ENCODE results near the gene SLC30A3.

Gene SLC30A3

GRCh38 chr2:27231921-27232320 lies 30.9 kb downstream of the SLC30A3 start:
- H3K4me3 ChIP-seq (ENCODE audit: low read length) = no peak overlapping the region
- H3K56ac ChIP-seq (ENCODE audit: low read length) = no peak overlapping the region
- no peak overlapping the region for H3K9ac ChIP-seq (ENCODE audit: low read length)
- H3K4me1 ChIP-seq (ENCODE audit: control insufficient read depth, low read depth, low read length) = no peaks in the 10 kb centered on the region
- WGBS (ENCODE audit: extremely low coverage, insufficient coverage, low lambda C conversion rate) = no CpG with 5 or more reads among the region's 13 CpGs
- no peak overlapping the region for H3K4me2 ChIP-seq (ENCODE audit: low read length)
- no peak overlapping the region for H3K23ac ChIP-seq (ENCODE audit: low read length)
- no peak overlapping the region for H3K18ac ChIP-seq (ENCODE audit: low read length)
- no peaks in the 10 kb centered on the region for H3K27me3 ChIP-seq (ENCODE audit: insufficient read depth, low read length, poor library complexity)
- no peak overlapping the region for H4K8ac ChIP-seq (ENCODE audit: low read depth, low read length)
- H3K79me1 ChIP-seq (ENCODE audit: low read length) = no peaks in the 10 kb centered on the region
- H4K5ac ChIP-seq (ENCODE audit: low read length) = no peak overlapping the region
- DNase-seq = no peak
- H3K4ac ChIP-seq (ENCODE audit: low read depth, low read length) = no peak overlapping the region
- H2BK5ac ChIP-seq (ENCODE audit: low read length) = no peak overlapping the region
- no peak overlapping the region for H2BK15ac ChIP-seq (replicated peaks; ENCODE audit: low read depth)
- no peaks in the 10 kb centered on the region for H3K79me2 ChIP-seq (ENCODE audit: control insufficient read depth, insufficient read depth, low read length)
- no peak overlapping the region for H2AK5ac ChIP-seq (ENCODE audit: low read length)
- peaks cover 47% of the 10 kb centered on the region for H3K36me3 ChIP-seq (ENCODE audit: control insufficient read depth, insufficient read depth, low read length)
- H3K27ac ChIP-seq (ENCODE audit: low read depth, low read length) = no peak overlapping the region
- no peak overlapping the region for H2BK120ac ChIP-seq (ENCODE audit: low read depth, low read length)

GRCh38 chr2:27227501-27227900 lies 35.3 kb downstream of the SLC30A3 start:
- no CpG with 5 or more reads among the region's 2 CpGs for WGBS (ENCODE audit: extremely low coverage, insufficient coverage, low lambda C conversion rate)
- Histone ChIP-seq H3K9ac (ENCODE audit: low read length) (no peak overlapping the region), H2BK5ac (ENCODE audit: low read length) (no peak overlapping the region), H3K23ac (ENCODE audit: low read length) (no peak overlapping the region), H3K4me2 (ENCODE audit: low read length) (no peak overlapping the region), H3K56ac (ENCODE audit: low read length) (no peak overlapping the region), H3K4ac (ENCODE audit: low read depth, low read length) (no peak overlapping the region), H2AK5ac (ENCODE audit: low read length) (no peak overlapping the region), H3K79me2 (ENCODE audit: control insufficient read depth, insufficient read depth, low read length) (no peaks in the 10 kb centered on the region), H3K27me3 (ENCODE audit: insufficient read depth, low read length, poor library complexity) (no peaks in the 10 kb centered on the region), H4K8ac (ENCODE audit: low read depth, low read length) (no peak overlapping the region), H3K18ac (ENCODE audit: low read length) (no peak overlapping the region), H3K79me1 (ENCODE audit: low read length) (peaks cover under 1% of the 10 kb centered on the region), H3K27ac (ENCODE audit: low read depth, low read length) (no peak overlapping the region), H3K4me1 (ENCODE audit: control insufficient read depth, low read depth, low read length) (no peaks in the 10 kb centered on the region), H3K36me3 (ENCODE audit: control insufficient read depth, insufficient read depth, low read length) (peaks cover 43% of the 10 kb centered on the region), H4K5ac (ENCODE audit: low read length) (no peak overlapping the region), H3K4me3 (ENCODE audit: low read length) (no peak overlapping the region), H2BK120ac (ENCODE audit: low read depth, low read length) (no peak overlapping the region), H2BK15ac (replicated peaks; ENCODE audit: low read depth) (no peak overlapping the region)
- DNase-seq = no peak

DNA sequence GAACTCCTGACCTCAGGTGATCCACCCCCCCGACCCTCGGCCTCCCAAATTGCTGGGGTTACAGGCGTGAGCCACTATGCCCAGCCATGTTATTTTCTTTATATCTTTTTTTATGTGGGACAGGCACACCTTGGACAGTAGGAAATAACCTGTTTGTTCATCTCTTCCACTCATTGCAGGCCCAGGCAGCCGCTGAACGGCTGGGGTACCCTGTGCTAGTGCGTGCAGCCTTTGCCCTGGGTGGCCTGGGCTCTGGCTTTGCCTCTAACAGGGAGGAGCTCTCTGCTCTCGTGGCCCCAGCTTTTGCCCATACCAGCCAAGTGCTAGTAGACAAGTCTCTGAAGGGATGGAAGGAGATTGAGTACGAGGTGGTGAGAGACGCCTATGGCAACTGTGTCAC lies 37.3 kb downstream of the SLC30A3 start:
- Histone ChIP-seq H2BK5ac (ENCODE audit: low read length) (no peak overlapping the region), H2AK5ac (ENCODE audit: low read length) (no peak overlapping the region), H3K79me1 (ENCODE audit: low read length) (peaks cover 3% of the 10 kb centered on the region), H3K4me1 (ENCODE audit: control insufficient read depth, low read depth, low read length) (no peaks in the 10 kb centered on the region), H4K5ac (ENCODE audit: low read length) (no peak overlapping the region), H3K79me2 (ENCODE audit: control insufficient read depth, insufficient read depth, low read length) (no peaks in the 10 kb centered on the region), H3K27me3 (ENCODE audit: insufficient read depth, low read length, poor library complexity) (no peaks in the 10 kb centered on the region), H3K23ac (ENCODE audit: low read length) (no peak overlapping the region), H3K36me3 (ENCODE audit: control insufficient read depth, insufficient read depth, low read length) (peaks cover 36% of the 10 kb centered on the region), H3K56ac (ENCODE audit: low read length) (no peak overlapping the region), H2BK15ac (replicated peaks; ENCODE audit: low read depth) (no peak overlapping the region), H4K8ac (ENCODE audit: low read depth, low read length) (no peak overlapping the region), H3K27ac (ENCODE audit: low read depth, low read length) (no peak overlapping the region), H3K4me2 (ENCODE audit: low read length) (no peak overlapping the region), H3K18ac (ENCODE audit: low read length) (no peak overlapping the region), H2BK120ac (ENCODE audit: low read depth, low read length) (no peak overlapping the region), H3K4me3 (ENCODE audit: low read length) (no peak overlapping the region), H3K4ac (ENCODE audit: low read depth, low read length) (no peak overlapping the region), H3K9ac (ENCODE audit: low read length) (no peak overlapping the region)
- no peak for DNase-seq
- no CpG with 5 or more reads among the region's 9 CpGs for WGBS (ENCODE audit: extremely low coverage, insufficient coverage, low lambda C conversion rate)

GRCh38 chr2:27223416-27223815 lies 39.4 kb downstream of the SLC30A3 start:
- Histone ChIP-seq H4K5ac (ENCODE audit: low read length) (no peak overlapping the region), H3K4me2 (ENCODE audit: low read length) (no peak overlapping the region), H3K27ac (ENCODE audit: low read depth, low read length) (no peak overlapping the region), H3K4me1 (ENCODE audit: control insufficient read depth, low read depth, low read length) (peaks cover 1% of the 10 kb centered on the region), H3K18ac (ENCODE audit: low read length) (no peak overlapping the region), H3K79me2 (ENCODE audit: control insufficient read depth, insufficient read depth, low read length) (peaks cover 7% of the 10 kb centered on the region), H3K4ac (ENCODE audit: low read depth, low read length) (no peak overlapping the region), H3K23ac (ENCODE audit: low read length) (no peak overlapping the region), H2BK15ac (replicated peaks; ENCODE audit: low read depth) (no peak overlapping the region), H3K56ac (ENCODE audit: low read length) (no peak overlapping the region), H3K4me3 (ENCODE audit: low read length) (no peak overlapping the region), H4K8ac (ENCODE audit: low read depth, low read length) (no peak overlapping the region), H2BK5ac (ENCODE audit: low read length) (no peak overlapping the region), H3K79me1 (ENCODE audit: low read length) (peaks cover 11% of the 10 kb centered on the region), H2AK5ac (ENCODE audit: low read length) (no peak overlapping the region), H3K9ac (ENCODE audit: low read length) (no peak overlapping the region), H2BK120ac (ENCODE audit: low read depth, low read length) (no peak overlapping the region), H3K36me3 (ENCODE audit: control insufficient read depth, insufficient read depth, low read length) (peaks cover 36% of the 10 kb centered on the region), H3K27me3 (ENCODE audit: insufficient read depth, low read length, poor library complexity) (no peaks in the 10 kb centered on the region)
- no CpG with 5 or more reads among the region's 6 CpGs for WGBS (ENCODE audit: extremely low coverage, insufficient coverage, low lambda C conversion rate)
- no peak for DNase-seq

- no peak overlapping the region for H3K56ac ChIP-seq (ENCODE audit: low read length)
- WGBS (ENCODE audit: extremely low coverage, insufficient coverage, low lambda C conversion rate) = no CpG with 5 or more reads among the region's 5 CpGs
- H2BK15ac ChIP-seq (replicated peaks; ENCODE audit: low read depth) = no peak overlapping the region
- H3K4me2 ChIP-seq (ENCODE audit: low read length) = no peak overlapping the region
- peaks cover 6% of the 10 kb centered on the region for H3K4me1 ChIP-seq (ENCODE audit: control insufficient read depth, low read depth, low read length)
- peaks cover 34% of the 10 kb centered on the region for H3K36me3 ChIP-seq (ENCODE audit: control insufficient read depth, insufficient read depth, low read length)
- no peak overlapping the region for H3K27ac ChIP-seq (ENCODE audit: low read depth, low read length)
- H2AK5ac ChIP-seq (ENCODE audit: low read length) = no peak overlapping the region
- peaks cover 15% of the 10 kb centered on the region for H3K79me2 ChIP-seq (ENCODE audit: control insufficient read depth, insufficient read depth, low read length)
- no peak overlapping the region for H3K9ac ChIP-seq (ENCODE audit: low read length)
- no peak overlapping the region for H3K18ac ChIP-seq (ENCODE audit: low read length)
- H4K5ac ChIP-seq (ENCODE audit: low read length) = no peak overlapping the region
- H3K23ac ChIP-seq (ENCODE audit: low read length) = no peak overlapping the region
- H3K27me3 ChIP-seq (ENCODE audit: insufficient read depth, low read length, poor library complexity) = no peaks in the 10 kb centered on the region
- no peak overlapping the region for H3K4ac ChIP-seq (ENCODE audit: low read depth, low read length)
- no peak overlapping the region for H3K4me3 ChIP-seq (ENCODE audit: low read length)
- H4K8ac ChIP-seq (ENCODE audit: low read depth, low read length) = no peak overlapping the region
- no peak overlapping the region for H2BK5ac ChIP-seq (ENCODE audit: low read length)
- no peak for DNase-seq
- peaks cover 16% of the 10 kb centered on the region for H3K79me1 ChIP-seq (ENCODE audit: low read length)
- no peak overlapping the region for H2BK120ac ChIP-seq (ENCODE audit: low read depth, low read length)
Observed at GRCh38 chr2:27222407-27222806, 40.4 kb downstream of the SLC30A3 start.

GRCh38 chr2:27221166-27221565 lies 41.7 kb downstream of the SLC30A3 start:
- no peak overlapping the region for H3K4ac ChIP-seq (ENCODE audit: low read depth, low read length)
- no CpG with 5 or more reads among the region's 3 CpGs for WGBS (ENCODE audit: extremely low coverage, insufficient coverage, low lambda C conversion rate)
- no peaks in the 10 kb centered on the region for H3K27me3 ChIP-seq (ENCODE audit: insufficient read depth, low read length, poor library complexity)
- H3K4me2 ChIP-seq (ENCODE audit: low read length) = no peak overlapping the region
- no peak overlapping the region for H3K56ac ChIP-seq (ENCODE audit: low read length)
- H3K18ac ChIP-seq (ENCODE audit: low read length) = no peak overlapping the region
- peaks cover 26% of the 10 kb centered on the region for H3K36me3 ChIP-seq (ENCODE audit: control insufficient read depth, insufficient read depth, low read length)
- H3K79me2 ChIP-seq (ENCODE audit: control insufficient read depth, insufficient read depth, low read length) = peaks cover 15% of the 10 kb centered on the region
- no peak overlapping the region for H3K4me3 ChIP-seq (ENCODE audit: low read length)
- no peak overlapping the region for H2BK5ac ChIP-seq (ENCODE audit: low read length)
- peaks cover 16% of the 10 kb centered on the region for H3K79me1 ChIP-seq (ENCODE audit: low read length)
- no peak overlapping the region for H2BK120ac ChIP-seq (ENCODE audit: low read depth, low read length)
- peaks cover 6% of the 10 kb centered on the region for H3K4me1 ChIP-seq (ENCODE audit: control insufficient read depth, low read depth, low read length)
- no peak overlapping the region for H2AK5ac ChIP-seq (ENCODE audit: low read length)
- H3K27ac ChIP-seq (ENCODE audit: low read depth, low read length) = no peak overlapping the region
- H2BK15ac ChIP-seq (replicated peaks; ENCODE audit: low read depth) = no peak overlapping the region
- no peak overlapping the region for H3K9ac ChIP-seq (ENCODE audit: low read length)
- no peak overlapping the region for H4K8ac ChIP-seq (ENCODE audit: low read depth, low read length)
- DNase-seq = no peak
- H3K23ac ChIP-seq (ENCODE audit: low read length) = no peak overlapping the region
- no peak overlapping the region for H4K5ac ChIP-seq (ENCODE audit: low read length)

Measured in mesendoderm (in vitro differentiated cells).